Measurements from ENCODE around the gene TRAPPC2L. TPM values are rescaled to one million over a fixed set of nuclear protein-coding genes. Genes with fewer than 3 reads are reported as not detected.
A peak's percentile ranks its signal among the peaks of the same experiment; 100 is the strongest.

TRAPPC2L gene
- total and polyA plus RNA-seq, 2 of the 13 experiments (the other 11 are each of a cell fraction or from before 2014, with no cell fraction given) = 96.3 to 107 TPM

DNA sequence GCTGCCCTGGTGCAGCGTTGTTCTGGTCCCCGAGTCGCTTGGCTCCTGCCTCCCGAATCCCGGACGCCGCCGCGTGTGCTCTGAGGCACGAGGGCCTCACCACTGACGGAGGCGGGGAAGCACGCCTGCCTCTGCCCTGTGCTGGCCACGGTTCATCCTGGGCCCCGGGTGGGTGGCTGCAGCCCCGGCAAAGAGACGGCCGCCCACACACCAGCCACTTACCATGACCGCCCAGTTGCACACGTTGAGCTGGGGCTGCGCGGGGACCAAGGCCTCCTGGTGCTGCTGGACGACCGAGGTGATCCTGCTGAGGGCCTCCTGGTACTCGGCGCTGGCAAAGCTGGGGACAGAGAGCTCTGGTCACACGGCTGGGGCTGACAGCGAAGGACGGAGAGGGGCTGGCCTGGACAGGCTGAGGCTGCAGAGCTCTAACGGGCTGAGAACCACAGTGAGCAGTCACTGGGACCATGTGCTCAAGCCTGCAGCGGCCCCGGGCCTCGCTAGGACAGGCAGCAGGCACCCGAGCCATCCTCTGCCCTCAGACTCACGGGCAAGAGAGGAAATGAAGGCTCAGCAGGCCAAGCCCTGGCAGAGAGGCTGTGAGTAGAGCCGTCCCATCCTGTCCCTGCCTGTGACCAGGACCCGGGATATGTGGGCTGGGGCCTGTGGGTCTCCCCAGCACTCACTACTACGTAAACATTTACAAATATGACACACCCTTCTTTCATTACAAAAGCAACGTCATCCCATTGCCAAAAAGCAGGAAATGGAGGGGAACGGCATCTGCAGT is 38.9 kb upstream of the TRAPPC2L start:
- FAIRE-seq (peak; percentile 4), ATAC-seq (peak; percentile 3), DNase-seq (ENCODE audit: low spot score) (no peak)
- POLR2A ChIA-PET = interaction anchor here (1.0 to 1.2 kb wide), 2 partner anchors 24 to 59 kb away, joined by 3 read pairs; no protein-coding TSS in a partner anchor
- no peak overlapping the region for H3K9ac ChIP-seq (ENCODE audit: insufficient read depth, low read depth, low read length)
- 35% methylated on average over 22 of the region's 40 CpGs for WGBS (ENCODE audit: low lambda C conversion rate)
- CTCF ChIA-PET (ENCODE audit: low intra/inter-chr PET ratio, low total read pairs) = no interaction called here
- no peaks in the 10 kb centered on the region for H4K20me1 ChIP-seq (ENCODE audit: insufficient read depth, low read length)
- no peak overlapping the region; a peak in 1 of 6 replicates for H3K4me3 ChIP-seq (replicated peaks in 1 of 3; ENCODE audit: insufficient read depth in 1 of 3, low read depth in 2 of 3, low read length in 3 of 3)
- intact Hi-C loops (cut with micrococcal nuclease; ENCODE audit: unreplicated experiment) (loop anchor here (5.0 kb wide), 2 partner anchors 39 to 349 kb away; partner anchors contain the start of genes GALNS and TRAPPC2L), in situ Hi-C loops (cut with HindIII; ENCODE audit: extremely low pct_ligation_motif_present, low pct_unique_long_range_greater_than_20kb) (loop anchor here (5.0 kb wide), 1 partner anchor 349 kb away; no protein-coding TSS in a partner anchor)
- no peak overlapping the region for H3K27ac ChIP-seq (ENCODE audit: extremely low read length, insufficient read depth, low read length)
- H3K4me1 ChIP-seq (ENCODE audit: insufficient read depth, low read length) = peaks cover 31% of the 10 kb centered on the region
- H2AFZ ChIP-seq (ENCODE audit: low read length) = no peak overlapping the region
- no peaks in the 10 kb centered on the region for H3K9me3 ChIP-seq (ENCODE audit: low read length)
- H3K79me2 ChIP-seq (ENCODE audit: insufficient read depth, low read length) = no peaks in the 10 kb centered on the region
- peak overlapping the region; percentile 18; the same call in 1 of the 2 replicates for H3K4me2 ChIP-seq (ENCODE audit: low read depth, low read length)
- peaks cover 0 to 5% of the 10 kb centered on the region in 2 experiments; a peak in 1 of 5 replicates for H3K27me3 ChIP-seq (ENCODE audit: control insufficient read depth in 1 of 2, insufficient read depth in 2 of 2, low read length in 2 of 2)
- no TSS peak for BruUV-seq (replicated peaks)
- H3K36me3 ChIP-seq (replicated peaks in 1 of 2; ENCODE audit: control insufficient read depth in 1 of 2, insufficient read depth in 2 of 2, low read length in 2 of 2) = no peaks in the 10 kb centered on the region
- TF ChIP-seq, protein P1, sequence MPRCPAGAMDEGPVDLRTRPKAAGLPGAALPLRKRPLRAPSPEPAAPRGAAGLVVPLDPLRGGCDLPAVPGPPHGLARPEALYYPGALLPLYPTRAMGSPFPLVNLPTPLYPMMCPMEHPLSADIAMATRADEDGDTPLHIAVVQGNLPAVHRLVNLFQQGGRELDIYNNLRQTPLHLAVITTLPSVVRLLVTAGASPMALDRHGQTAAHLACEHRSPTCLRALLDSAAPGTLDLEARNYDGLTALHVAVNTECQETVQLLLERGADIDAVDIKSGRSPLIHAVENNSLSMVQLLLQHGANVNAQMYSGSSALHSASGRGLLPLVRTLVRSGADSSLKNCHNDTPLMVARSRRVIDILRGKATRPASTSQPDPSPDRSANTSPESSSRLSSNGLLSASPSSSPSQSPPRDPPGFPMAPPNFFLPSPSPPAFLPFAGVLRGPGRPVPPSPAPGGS (CRISPR knock-in tag; IDR thresholded peaks at IDR 0.05) = no peak
- TF ChIP-seq NR2F2 (IDR thresholded peaks at IDR 0.05; ENCODE audit: borderline replicate concordance, low read depth) = no peak
- TF ChIP-seq ZNF468 (CRISPR knock-in tag; IDR thresholded peaks at IDR 0.05) = peak; percentile 34; the same call in 1 of the 2 replicates
- TF ChIP-seq CTCF (CRISPR knock-in tag; IDR thresholded peaks at IDR 0.05) = 0 out of 2 replicates have a peak, but pooled peaks have one; percentile 11
- TF ChIP-seq RNF2 (conservative IDR thresholded peaks at IDR 0.05; ENCODE audit: low read depth) = no peak
- TF ChIP-seq ZNF678 (CRISPR knock-in tag; IDR thresholded peaks at IDR 0.05) = no peak
- TF ChIP-seq TAF15 (IDR thresholded peaks at IDR 0.05; ENCODE audit: low read depth, low read length, poor library complexity, severe bottlenecking) = no peak
- peak; percentile 78 for TF ChIP-seq ZNF333 (CRISPR knock-in tag; IDR thresholded peaks at IDR 0.05; ENCODE audit: borderline replicate concordance)
- TF ChIP-seq ZNF572 (CRISPR knock-in tag; IDR thresholded peaks at IDR 0.05) = no peak
- no peak for TF ChIP-seq ZEB1 (IDR thresholded peaks at IDR 0.05; ENCODE audit: insufficient replicate concordance, low read depth)
- no peak for TF ChIP-seq ZNF512 (CRISPR knock-in tag; IDR thresholded peaks at IDR 0.05)
- no peak for TF ChIP-seq PTBP1 (IDR thresholded peaks at IDR 0.05; ENCODE audit: low read depth, low read length, poor library complexity, severe bottlenecking)
- TF ChIP-seq HMGA1 (CRISPR knock-in tag; conservative IDR thresholded peaks at IDR 0.05) = no peak
- TF ChIP-seq HNF4G (IDR thresholded peaks at IDR 0.05; ENCODE audit: borderline replicate concordance, low read depth, low read length) = no peak
- no peak for TF ChIP-seq HNF4G (CRISPR knock-in tag; IDR thresholded peaks at IDR 0.05; ENCODE audit: borderline replicate concordance, low read depth)
- no peak for TF ChIP-seq DDIT3 (CRISPR knock-in tag; IDR thresholded peaks at IDR 0.05)
- TF ChIP-seq AGO2 (optimal IDR thresholded peaks at IDR 0.05; ENCODE audit: low read depth, low read length) = peak; percentile 81
- no peak for TF ChIP-seq ZSCAN20 (CRISPR knock-in tag; IDR thresholded peaks at IDR 0.05; ENCODE audit: borderline replicate concordance)
- no peak for TF ChIP-seq SP1 (IDR thresholded peaks at IDR 0.05)
- TF ChIP-seq SP1 (CRISPR knock-in tag; IDR thresholded peaks at IDR 0.05) = no peak

Data from HepG2 (cell line).